ENCODE results near the gene KRT80.

DNA sequence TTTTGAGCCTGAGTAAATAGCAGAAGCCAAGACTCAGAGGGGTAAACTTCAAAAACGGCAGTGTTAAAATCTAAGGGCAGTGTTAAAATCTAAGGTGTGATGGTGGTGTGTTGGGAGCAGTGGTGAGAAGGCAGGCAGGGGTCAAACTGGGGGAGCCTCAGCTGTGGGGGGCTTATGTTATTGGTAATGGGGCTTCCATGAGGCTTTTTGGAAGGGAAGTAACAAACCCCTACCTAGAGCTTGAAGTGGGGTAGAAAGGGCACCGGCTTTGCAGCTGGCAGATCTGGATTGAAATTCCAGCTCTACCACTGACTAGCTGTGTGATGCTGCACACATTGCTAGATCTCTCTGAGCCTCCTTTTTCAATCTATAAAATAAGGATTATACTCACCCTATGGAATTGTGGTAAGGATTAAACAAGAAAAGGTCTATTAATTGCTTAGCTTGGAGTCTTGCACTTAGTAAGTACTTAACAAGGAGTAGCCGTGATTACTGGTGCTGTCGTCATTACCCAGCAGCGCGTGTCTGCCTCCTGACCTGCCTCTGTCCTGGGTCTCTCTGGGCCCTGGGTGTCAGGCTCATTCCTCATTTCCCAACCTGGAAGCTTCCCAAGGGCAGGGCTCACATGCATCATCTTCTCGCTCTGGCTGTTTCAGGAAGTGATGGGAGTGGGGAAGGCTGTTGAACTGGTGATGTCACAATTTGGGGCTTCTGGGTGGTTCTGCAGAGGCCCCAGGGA, 18.5 kb upstream of the KRT80 start:
- TF ChIP-seq, protein P1, sequence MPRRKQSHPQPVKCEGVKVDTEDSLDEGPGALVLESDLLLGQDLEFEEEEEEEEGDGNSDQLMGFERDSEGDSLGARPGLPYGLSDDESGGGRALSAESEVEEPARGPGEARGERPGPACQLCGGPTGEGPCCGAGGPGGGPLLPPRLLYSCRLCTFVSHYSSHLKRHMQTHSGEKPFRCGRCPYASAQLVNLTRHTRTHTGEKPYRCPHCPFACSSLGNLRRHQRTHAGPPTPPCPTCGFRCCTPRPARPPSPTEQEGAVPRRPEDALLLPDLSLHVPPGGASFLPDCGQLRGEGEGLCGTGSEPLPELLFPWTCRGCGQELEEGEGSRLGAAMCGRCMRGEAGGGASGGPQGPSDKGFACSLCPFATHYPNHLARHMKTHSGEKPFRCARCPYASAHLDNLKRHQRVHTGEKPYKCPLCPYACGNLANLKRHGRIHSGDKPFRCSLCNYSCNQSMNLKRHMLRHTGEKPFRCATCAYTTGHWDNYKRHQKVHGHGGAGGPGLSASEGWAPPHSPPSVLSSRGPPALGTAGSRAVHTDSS (CRISPR knock-in tag; conservative IDR thresholded peaks at IDR 0.05): no peak
- TF ChIP-seq RFX5 (IDR thresholded peaks at IDR 0.05; ENCODE audit: low read depth, low read length) (no peak), MXI1 (IDR thresholded peaks at IDR 0.05; ENCODE audit: borderline replicate concordance, low read depth, low read length) (no peak), TOE1 (CRISPR knock-in tag; IDR thresholded peaks at IDR 0.05) (no peak), EZH2 (conservative IDR thresholded peaks at IDR 0.05; ENCODE audit: low read depth, low read length) (no peak)
